Measurements from ENCODE around the gene PRODH2.
"Not testable (repeated sequence)": the region's sequence is repeated elsewhere in the genome, so short reads cannot be mapped to it uniquely, and the experiment has no call there.

The PRODH2 gene

DNA sequence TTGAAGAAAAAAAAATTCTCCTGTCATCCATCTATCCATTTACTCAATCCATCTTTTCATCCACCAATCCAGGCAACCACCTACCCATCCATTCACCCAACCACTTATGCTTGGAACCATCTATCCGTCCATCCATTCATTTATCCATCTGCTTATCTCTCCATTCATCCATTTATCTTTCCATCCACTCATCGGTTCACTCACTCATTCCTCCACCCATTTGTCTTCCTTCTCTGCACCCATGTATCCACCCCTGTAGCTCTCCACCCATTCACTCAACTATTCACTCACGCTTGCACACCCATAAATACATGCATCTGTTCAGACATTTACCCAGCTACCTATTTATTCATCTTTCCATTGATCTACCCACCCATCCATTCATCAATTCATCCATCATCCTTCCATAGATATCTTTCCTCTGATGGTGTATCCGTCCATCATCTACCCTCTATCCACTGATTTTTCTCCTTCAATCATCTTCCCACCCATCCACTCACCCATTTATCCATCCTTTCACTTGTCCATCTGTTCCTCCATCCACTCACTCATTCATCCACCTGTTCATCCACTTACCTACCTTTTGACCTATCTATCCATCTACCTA, 30.1 kb upstream of the PRODH2 start:
- DNase-seq, result no peak

DNA sequence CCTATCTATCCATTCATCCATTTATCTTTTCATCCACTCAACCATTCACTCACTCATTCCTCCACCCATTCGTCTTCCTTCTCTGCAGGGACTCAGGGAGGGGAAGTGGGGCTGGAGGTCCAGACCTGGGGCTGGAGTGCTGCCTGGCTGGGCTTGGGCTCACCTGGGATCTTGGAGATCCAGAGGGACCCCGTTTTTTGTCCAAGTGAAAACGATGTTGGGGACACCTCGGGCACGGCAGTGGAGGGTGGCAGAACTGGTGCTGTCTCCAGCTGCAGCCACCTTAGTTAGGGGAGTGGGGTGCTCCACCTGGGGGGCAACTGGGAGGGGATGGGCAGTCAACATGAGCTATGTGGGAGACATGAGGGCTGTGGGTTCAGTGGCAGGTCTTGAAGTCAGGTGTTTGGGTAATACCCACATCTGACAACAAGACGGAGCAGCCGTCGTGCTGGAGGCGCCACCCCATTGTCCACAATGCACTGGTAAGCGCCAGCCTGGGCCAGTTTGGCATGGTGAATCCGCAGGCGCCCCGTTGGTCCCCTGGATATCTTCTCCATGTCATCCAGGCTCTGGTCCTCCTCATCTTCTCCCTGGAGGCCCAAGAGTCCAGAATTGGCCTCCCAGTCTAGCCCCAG, 29.4 kb upstream of the PRODH2 start:
- no peak for DNase-seq

DNA sequence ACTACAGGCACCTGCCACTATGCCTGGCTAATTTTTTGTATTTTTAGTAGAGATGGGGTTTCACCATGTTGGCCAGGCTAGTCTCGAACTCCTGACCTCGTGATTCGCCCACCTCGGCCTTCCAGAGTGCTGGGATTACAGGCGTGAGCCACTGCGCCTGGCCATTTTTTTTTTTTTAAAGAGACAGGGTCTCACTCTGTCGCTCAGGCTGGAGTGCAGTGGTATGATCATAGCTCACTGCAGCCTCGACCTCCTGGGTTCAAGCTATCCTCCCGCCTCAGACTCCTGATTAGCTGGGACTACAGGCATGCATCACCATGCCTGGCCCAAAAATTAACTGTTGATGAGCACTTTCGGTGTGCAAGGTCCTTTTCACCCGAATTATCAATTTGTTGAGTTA, 23.5 kb upstream of the PRODH2 start:
- DNase-seq, result not testable (repeated sequence)

DNA sequence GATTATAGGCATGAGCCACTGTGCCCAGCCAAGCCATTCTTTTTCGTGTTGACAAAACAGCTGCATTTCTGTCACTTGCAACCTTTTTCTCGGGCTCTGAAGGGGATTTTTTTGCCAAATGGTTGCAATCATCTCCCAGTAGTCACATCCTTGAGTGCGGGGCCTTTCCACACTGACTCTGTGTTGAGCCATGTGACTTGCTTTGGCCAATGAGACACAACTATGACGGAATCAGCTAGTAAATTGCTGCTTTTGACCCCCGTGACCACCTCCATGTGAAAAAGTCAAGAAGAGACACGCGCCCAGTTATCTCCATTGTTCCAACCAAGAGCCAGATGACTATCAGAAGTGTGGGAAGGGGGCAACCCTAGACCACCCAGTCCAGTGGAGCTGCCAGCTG, 21.3 kb upstream of the PRODH2 start:
- DNase-seq, result no peak

DNA sequence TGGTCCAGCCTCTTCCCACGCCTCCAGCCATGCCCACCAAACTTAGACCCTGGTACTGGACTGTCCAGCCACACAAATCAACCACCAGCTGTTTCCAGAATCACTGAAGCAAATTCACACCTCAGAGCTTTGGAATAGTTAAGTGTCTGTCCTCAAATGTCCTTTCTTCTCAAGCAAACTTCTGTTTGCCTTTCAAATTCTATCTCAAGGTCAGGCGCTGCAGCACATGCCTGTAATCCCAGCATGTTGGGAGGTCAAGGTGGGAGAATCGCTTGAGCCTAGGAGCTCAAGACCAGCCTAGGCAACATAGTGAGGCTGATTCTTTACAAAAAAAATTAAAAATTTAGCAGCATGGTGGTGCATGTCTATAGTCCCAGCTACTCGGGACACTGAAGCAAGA, 19.4 kb upstream of the PRODH2 start:
- no peak for DNase-seq

DNA sequence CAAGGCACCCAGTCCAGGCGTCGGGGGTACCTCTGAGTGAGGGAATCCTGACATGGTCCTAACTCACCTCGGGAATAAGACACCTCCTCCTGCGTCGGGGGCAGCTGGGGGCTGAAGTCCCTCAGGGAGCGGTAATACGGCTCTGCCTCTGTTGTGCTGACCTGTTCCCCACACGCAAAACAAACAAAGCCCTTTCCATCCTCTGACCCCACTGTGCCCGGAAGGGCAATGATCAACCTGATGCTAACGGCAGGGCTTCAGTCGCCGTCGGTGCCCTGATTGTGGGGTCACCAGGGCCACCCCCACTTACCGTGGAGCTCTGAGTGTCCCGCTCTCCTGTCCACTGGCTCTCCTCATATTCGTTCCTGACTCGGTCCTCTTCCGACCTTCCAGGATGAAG, 18.3 kb upstream of the PRODH2 start:
- DNase-seq, result no peak

DNA sequence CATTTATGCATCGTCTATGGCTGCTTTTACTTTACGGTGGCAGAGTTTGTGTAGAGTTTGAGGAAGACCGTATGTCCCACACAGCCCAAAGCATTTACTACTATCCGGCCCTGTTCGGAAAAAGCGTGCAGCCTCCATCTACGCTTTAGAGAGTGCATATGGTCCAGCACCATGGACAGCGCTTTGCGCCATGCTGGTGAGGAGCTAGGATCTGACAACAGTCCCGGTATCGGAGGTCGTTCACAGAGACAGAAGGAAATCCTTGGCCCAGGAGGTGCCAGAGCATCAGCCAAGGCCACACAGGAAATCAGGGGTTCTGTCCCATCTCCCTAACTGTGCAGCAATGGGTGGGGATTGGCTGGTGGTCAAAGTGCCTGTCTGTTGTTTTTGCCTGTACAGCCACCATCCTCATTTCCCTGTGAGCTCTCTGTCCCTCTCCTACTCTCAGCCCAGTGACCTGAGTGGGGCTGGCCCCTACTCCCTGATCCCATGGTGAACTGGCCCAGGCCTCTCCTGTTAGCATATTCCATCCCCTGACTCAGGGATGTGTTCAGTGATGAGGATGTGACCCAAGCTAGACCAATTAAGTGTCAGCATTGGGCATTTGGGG, 16.2 kb upstream of the PRODH2 start:
- DNase-seq, result peak; percentile 28

DNA sequence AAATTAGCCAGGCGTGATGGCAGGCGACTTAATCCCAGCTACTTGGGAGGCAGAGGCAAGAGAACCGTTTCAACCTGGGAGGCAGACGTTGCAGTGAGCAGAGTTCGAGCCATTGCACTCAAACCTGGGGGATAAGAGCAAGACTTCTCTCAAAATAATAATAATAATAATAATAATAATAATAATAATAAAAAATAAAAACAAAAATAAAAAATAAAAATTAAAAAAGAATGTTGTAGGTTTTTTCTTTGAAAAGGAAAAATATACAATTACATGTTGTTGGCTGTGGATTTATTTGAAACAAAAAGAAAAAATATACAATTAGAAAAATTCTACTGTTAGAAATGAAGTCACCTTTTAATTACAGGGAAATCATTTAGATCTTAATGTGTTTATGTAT, 11.5 kb upstream of the PRODH2 start:
- DNase-seq, result no peak

DNA sequence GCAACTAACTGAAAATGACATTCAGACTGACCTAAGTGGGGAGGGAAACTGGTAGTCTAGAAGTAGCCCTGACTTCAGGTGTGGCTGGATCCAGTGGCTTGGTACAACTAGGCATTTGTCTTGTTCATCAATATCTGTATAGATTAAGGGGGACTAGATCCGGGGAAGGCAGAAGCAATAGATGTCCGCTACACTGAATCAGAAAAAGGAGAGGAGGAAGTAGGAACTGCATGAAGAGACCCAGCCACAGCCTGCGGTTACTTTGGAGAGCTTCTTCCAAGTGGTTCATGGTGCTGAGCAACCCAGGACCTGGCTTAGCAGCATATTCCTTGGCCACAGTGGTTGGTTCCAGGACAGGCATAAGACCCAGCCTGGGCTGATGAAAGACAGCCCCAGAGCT, 9.9 kb upstream of the PRODH2 start:
- DNase-seq, result no peak

DNA sequence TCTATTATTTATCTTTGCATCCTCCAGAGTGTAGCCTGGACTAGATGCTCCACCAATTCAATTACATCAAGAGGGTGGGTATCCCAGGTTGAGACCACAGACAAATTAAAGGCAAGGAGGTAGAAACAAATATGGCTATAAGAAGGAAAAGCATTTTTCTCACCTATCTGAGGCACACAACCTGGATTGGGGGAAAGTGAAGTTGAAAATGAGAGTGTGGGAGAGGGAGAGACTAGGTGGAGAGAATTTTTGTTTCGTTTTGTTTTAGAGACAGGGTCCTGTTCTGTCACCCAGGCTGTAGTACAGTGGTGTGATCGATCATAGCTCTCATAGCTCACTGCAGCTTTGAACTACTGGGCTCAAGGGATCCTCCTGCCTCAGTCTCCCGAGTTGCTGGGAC, 5.8 kb upstream of the PRODH2 start:
- DNase-seq, result no peak

DNA sequence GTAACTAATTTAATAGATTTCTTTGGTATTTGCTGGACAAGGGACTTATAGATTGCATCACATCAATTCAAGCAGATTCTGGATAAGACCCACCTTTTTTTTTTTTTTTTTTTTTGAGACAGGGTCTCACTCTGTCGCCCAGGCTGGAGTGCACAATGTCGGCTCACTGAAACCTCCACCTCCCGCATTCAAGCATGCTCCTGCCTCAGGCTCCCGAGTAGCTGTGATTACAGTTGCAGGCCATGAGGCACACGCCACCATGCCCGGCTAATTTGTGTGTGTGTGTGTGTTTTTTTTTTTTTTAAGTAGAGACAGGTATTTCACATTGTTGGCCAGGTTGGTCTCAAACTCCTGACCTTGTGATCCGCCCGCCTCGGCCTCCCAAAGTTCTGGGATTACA, 4.2 kb upstream of the PRODH2 start:
- no peak for DNase-seq

DNA sequence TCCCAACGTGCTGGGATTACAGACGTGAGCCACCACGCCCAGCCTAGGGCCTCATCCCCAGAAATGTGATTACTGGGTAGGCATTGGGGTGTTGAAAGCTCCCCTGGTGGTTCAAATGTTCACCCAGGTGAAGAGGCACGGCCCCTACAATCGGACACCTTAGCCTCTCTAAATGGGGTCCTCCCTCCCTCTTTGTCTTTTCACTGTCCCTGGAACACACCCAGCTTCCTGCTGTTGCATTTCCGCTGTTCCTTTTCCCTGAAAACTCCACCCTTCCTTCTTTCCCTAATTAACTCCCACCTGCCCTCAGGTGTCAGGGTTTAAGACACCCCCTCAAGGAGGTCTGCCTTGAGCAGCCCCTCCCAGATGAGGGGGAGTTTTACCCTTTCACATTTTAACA, 3.6 kb upstream of the PRODH2 start:
- DNase-seq, result no peak

DNA sequence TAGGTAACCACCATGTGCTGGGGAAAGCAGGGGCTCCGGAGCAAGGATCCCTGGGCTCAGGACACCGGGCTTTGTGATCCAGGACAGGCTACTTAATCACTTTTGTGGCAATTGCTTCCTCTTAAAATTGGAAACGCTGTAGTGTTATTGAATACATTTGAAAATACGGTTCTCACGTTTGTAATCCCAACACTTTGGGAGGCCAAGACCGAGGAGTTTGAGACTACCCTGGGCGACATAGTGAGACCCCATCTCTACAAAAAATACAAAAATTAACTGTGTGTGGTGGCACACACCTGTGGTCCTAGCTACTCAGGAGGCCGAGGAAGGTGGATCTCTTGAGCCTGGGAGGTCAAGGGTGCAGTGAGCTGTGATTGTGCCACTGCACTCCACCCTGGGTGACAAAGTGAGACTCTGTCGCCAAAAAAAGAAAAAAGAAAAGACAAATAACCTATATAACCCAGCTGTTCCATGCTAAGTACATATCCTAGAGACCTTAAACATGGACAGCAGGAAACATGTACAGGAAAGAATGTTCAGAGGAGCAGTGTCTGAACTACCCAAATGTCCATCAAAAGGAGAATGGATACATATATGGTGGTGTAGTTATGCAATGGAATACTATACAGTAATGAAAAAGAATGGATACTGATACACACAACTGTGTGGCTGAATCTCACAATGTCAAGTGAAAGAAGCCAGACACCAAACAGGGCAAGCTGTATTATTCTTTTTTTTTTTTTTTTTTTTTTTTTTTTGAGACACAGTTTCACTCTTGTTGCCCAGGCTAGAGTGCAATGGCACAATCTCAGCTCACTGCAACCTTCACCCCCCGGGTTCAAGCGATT, 622 bp upstream of the PRODH2 start:
- DNase-seq, result no peak

DNA sequence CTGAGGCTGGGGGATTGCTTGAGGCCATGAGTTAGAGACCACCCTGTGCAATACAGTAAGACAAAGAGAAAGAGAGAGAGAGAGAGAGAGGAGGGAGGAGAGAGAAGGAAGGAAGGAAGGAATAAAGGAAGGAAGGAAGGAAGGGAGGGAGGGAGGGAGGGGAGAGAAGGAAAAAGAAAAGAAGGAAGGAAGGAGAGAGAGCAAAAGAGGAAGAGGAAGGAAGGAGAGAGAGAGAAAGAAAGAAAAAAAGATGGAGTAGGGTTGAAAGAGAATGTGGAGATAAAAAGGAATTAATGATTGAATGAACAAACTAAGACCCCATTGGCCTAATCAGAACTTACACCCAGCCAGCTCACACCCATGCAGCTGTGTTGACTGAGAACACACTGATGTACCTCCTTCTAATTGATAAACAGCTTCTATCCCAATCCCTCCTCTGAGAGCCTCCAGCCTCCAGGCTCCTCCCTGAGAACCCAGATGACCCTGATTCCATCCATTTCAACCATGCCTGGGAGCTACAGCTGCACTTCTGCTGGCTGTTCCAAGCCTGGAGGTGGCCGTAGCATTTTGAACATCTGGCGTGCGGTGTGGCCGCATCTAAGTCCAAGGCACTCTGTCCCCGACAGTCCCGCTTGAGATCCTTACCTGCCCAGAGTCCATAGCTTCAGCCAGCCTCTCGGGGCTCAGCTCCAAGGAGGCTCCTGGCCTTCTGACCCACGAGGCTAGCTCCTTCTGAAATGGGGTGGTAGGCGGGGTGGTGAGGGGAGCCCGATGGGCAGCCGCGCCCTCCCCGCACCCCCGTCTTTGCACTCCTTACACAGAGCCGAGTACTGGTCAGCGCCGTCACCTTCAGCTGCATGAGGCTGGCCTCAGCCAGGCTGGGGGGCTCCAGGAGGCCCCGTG, 1.1 kb downstream of the PRODH2 start:
- no peak for DNase-seq

DNA sequence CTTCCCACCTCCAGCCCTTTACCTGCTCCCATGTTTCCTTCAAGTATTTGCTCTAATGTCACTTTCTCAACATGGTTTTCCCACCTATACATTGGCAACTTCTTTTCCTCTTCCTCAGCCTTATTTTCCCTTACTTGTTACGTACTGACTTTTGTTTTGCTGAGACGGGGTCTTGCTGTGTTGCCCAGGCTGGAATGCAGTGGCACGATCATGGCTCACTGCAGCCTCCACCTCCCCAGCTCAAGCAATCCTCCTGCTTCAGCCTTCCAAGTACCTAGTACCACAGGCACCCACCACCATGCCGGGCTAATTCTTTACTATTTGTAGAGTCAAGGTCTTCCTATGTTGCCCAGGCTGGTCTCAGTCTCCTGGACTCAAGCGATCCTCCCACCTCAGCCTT, 5.0 kb downstream of the PRODH2 start:
- no peak for DNase-seq

DNA sequence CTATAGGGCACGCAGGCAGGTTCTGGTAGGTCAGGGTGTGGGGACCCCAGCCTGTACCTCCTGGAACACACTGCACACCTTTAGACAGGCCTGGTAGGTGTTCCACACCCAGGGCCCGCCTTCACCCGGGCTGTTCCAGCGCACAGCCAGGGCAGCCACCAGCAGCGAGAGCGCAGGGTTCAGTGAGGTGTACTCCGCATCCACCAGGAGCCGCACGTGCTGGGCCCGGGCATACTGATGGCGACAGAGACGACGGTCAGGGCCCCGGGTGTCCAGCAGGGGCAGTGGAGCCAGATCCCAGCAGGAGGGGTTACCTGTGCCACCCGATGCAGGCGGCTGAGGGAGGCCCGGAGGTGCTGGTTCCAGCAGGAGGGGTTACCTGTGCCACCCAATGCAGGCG, 6.0 kb downstream of the PRODH2 start:
- DNase-seq, result no peak

DNA sequence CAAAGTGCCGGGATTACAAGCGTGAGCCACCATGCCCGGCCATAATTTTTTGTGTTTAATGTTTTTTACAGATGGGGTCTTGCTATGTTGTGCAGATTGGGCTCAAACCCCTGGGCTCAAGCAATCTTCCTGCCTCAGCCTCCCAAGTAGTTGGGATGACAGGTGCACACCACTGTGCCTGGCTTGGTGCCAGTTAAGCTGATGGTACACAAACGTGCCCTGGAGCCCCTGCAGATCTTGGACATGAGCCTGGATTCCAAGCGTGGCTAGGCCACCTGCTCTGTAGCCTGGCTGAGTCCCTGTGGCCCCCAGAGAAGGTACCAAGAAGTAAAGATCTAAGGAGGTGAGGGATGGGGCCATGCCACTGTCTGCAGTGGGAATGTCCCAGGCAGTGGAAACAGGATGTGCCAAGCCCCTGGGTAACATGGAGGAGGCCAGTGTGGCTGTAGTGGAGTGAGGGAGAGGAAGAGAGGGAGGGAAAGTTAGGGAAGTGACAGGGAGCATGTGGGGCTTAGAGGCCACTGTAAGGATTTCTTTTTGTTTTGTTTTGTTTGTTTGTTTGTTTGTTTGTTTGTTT, 7.0 kb downstream of the PRODH2 start:
- no peak for DNase-seq

DNA sequence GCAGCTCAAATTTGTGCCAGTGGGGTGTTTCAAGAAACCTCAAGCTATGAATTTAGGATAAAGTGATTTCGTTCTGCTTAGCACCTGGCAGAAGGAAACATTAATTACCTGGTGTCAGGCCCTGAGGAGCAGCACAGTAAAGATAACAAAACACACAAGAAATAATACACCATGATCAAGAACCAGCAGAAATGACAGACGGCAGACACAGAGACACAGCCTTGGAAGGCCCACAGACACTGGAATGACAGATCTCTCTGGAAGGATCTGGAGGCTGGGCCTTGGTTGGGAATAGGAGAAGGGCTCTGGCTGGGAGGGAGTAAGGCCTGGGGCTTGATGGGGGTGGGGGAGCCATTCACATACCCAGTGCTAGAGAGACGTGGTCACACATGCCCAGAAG, 10.8 kb downstream of the PRODH2 start:
- no peak for DNase-seq

DNA sequence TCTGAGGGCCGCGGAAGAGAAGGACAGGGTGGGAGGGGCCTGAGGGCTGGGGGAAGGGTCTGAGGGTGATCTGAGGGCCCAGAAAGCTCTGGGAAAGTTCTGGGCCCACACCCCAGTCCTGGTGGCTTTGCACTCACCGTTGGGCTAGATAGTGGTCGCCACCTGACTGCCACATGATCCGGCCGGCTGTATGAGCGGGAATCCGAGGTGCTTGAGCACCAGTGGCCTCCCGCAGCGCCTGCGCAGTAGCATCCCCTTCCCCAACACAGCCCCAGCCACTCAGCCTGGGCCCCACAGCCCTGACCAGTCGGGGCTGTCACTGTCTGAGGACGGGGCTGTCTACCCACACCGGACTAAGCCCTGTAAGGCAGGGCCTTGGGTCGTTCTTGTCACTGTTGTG, 15.0 kb downstream of the PRODH2 start:
- DNase-seq, result no peak

DNA sequence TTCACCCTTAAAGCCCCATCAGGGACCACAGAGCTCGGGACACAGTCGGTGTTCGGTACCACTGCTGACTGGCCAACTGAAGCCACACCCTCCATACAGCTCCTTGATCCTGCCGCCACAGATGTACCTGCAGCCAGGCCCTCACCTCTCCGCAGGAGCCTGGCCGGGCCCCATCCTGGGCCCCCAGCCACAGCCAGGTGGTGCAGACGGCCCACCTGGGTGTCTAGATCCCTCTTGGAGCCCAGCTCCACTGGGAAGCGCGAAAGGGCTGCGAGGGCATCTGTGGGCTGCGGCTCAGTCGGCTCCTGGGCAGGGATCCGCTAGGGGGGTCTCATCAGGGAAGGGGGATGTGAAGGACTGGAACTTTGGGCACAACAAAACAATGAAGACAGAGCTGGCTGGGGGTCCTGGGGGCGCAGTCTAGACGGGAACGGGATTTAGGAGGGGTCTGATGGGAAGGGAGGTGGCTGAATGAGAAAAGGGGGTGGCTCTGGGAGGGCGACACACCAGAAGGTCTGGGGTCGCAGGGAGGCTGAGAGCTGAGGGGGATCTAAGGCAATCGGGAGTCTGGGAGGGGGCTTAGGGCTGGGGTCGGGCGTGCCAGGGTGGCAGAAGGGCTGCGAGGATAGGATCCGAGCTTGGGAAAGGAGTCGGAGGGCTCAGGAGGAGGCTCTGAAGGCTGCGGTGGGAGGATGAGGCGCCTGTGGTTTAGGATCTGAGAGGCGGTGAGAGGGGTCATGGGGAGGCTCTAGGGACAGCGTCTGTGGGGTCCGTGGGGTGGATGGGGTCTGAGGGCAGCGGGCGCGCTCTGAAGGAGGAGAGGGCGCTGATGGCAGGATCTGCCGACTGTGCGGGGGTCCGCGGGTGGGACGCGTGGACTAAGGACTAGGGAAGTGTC, 15.8 kb downstream of the PRODH2 start:
- DNase-seq, result no peak

DNA sequence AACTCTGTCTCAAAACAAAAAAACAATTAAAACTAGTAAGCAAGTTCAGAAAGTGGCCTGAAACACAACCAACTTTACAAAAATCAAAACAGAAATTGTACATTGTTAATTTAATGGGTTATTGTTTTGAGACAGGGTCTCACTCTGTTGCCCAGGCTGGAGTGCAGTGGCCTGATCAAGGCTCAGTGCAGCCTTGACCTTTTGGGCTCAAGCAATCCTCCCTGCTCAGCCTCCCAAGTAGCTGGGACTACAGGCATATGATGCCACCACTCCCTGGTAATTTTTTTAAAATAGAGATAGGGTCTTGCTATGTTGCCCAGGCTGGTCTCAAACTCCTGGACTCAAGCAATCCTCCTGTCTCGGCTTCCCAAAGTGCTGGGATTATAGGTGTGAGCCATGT, 17.1 kb downstream of the PRODH2 start:
- DNase-seq, result not testable (repeated sequence)
